GM18502 (cell line): Measurements from ENCODE around the gene KCP.

Source experiments
- ATAC-seq: cut with Tn5 transposase; IDR thresholded peaks from one replicate; pipeline ENCODE4 v1.9.1; 2021; ENCODE audit warnings: mild to moderate bottlenecking; ENCODE audit not compliant: unreplicated experiment, poor library complexity

KCP gene

GRCh38 chr7:128861957-128862570, 48.4 kb downstream of the KCP start:
- ATAC-seq = no peak

GRCh38 chr7:128860158-128861073, 50.1 kb downstream of the KCP start:
- ATAC-seq = no peak

- no peak for ATAC-seq
Measured at GRCh38 chr7:128859232-128860157, 51.0 kb downstream of the KCP start.

- ATAC-seq = no peak
Measured at GRCh38 chr7:128858380-128859231, 51.9 kb downstream of the KCP start.

GRCh38 chr7:128856001-128856718, 54.3 kb downstream of the KCP start:
- no peak for ATAC-seq

GRCh38 chr7:128855559-128855958, 55.0 kb downstream of the KCP start:
- no peak for ATAC-seq

GRCh38 chr7:128854396-128854795, 56.1 kb downstream of the KCP start:
- no peak for ATAC-seq

GRCh38 chr7:128853799-128854198, 56.7 kb downstream of the KCP start:
- no peak for ATAC-seq

- ATAC-seq = no peak
Measured at GRCh38 chr7:128852537-128853254, 57.8 kb downstream of the KCP start.

- no peak for ATAC-seq
Measured at GRCh38 chr7:128849804-128850490, 60.6 kb downstream of the KCP start.

GRCh38 chr7:128849156-128849515, 61.4 kb downstream of the KCP start:
- no peak for ATAC-seq

GRCh38 chr7:128848289-128849155, 62.0 kb downstream of the KCP start:
- ATAC-seq = no peak

GRCh38 chr7:128847721-128848211, 62.7 kb downstream of the KCP start:
- no peak for ATAC-seq

GRCh38 chr7:128846781-128847444, 63.6 kb downstream of the KCP start:
- ATAC-seq = no peak

- ATAC-seq = no peak
Measured at GRCh38 chr7:128845987-128846386, 64.5 kb downstream of the KCP start.

- no peak for ATAC-seq
Measured at GRCh38 chr7:128845475-128845874, 65.0 kb downstream of the KCP start.
